ENCODE measurements around the gene PFKL.

Gene PFKL

DNA sequence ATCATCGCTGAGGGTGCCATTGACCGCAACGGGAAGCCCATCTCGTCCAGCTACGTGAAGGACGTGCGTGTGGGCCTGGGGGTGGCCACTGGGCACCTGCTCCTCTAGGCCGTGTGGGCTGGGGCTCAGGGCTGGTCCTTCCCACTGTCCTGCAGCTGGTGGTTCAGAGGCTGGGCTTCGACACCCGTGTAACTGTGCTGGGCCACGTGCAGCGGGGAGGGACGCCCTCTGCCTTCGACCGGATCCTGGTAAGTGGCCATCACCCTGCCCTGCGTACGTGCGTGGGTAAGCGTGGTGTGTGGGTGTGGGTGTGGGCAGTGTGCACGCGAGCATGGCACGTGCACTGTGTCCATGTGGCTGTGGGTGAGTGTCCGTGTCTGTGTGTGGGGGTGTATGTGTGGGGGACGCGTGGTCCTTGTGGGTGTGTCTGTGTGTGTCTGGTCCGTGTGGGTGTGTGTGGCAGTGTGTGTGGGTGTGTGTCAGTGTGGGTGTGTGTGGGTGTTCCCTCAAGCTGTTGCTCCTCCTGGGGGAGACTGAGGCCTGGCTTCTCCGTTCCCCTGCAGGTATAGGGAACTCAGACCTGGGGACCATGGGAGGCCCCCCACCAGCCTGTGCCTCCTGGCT is 16.5 kb downstream of the PFKL start:
- no peak for DNase-seq (ENCODE audit: low read depth)

DNA sequence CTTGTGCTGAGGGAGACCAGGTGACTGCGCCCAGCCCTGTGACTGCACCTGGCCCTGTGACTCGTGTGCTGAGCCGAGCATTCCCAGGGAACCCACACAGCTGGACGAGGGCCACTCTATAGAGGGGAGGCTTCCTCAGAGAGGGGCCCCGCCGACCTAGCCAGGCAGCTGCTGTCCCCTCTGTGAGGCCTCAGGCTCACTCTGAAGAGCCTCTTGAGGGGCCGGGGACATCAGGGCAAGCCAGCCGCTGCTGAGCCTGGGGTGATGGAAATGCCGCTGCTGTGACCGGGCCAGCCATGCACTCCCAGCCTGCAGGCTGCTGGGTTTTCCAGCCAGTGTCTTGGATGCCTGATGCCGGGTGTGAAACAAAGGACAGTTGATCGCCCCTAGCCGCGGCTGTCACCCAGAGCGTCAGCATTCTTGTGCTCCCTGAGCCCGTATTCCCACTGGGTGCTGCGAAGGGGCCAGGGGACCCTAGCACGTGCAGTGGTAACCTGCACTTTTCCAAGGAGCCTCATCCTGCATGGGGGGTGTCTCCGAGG is 17.5 kb downstream of the PFKL start:
- DNase-seq (ENCODE audit: low read depth): no peak
- TF ChIP-seq, protein P1, sequence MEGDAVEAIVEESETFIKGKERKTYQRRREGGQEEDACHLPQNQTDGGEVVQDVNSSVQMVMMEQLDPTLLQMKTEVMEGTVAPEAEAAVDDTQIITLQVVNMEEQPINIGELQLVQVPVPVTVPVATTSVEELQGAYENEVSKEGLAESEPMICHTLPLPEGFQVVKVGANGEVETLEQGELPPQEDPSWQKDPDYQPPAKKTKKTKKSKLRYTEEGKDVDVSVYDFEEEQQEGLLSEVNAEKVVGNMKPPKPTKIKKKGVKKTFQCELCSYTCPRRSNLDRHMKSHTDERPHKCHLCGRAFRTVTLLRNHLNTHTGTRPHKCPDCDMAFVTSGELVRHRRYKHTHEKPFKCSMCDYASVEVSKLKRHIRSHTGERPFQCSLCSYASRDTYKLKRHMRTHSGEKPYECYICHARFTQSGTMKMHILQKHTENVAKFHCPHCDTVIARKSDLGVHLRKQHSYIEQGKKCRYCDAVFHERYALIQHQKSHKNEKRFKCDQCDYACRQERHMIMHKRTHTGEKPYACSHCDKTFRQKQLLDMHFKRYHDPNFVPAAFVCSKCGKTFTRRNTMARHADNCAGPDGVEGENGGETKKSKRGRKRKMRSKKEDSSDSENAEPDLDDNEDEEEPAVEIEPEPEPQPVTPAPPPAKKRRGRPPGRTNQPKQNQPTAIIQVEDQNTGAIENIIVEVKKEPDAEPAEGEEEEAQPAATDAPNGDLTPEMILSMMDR (conservative IDR thresholded peaks at IDR 0.05; ENCODE audit: low read length): no peak
- no peak overlapping the region for H3K4me3 ChIP-seq (ENCODE audit: low read length)

More for the DNA sequence above, 16.5 kb downstream of the PFKL start:
- no peak overlapping the region for H3K4me3 ChIP-seq (ENCODE audit: low read length)
- TF ChIP-seq, protein P1 (conservative IDR thresholded peaks at IDR 0.05; ENCODE audit: low read length): no peak

DNA sequence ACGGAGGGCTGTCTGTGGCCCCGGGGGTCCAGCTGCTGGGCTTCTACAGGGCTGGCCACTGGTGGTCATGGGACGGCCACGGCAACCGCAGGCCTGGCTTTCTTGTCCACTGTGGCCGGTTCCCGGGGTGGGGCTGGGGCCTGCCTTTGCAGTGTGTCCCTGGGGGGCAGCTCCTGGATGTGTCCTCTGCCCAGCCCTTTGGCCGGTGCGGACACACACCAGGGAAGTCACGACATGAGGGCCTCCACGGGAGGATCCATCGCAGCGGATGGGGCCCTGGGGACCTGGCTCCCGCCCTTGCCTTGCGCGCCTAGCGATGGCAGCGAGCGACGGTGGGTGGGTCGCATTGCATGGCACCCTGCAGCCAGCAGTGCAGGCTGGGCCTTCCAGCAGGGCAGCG is 18.0 kb downstream of the PFKL start:
- H3K4me3 ChIP-seq (ENCODE audit: low read length): no peak overlapping the region
- DNase-seq (ENCODE audit: low read depth): no peak
- TF ChIP-seq, protein P1 (conservative IDR thresholded peaks at IDR 0.05; ENCODE audit: low read length): no peak

DNA sequence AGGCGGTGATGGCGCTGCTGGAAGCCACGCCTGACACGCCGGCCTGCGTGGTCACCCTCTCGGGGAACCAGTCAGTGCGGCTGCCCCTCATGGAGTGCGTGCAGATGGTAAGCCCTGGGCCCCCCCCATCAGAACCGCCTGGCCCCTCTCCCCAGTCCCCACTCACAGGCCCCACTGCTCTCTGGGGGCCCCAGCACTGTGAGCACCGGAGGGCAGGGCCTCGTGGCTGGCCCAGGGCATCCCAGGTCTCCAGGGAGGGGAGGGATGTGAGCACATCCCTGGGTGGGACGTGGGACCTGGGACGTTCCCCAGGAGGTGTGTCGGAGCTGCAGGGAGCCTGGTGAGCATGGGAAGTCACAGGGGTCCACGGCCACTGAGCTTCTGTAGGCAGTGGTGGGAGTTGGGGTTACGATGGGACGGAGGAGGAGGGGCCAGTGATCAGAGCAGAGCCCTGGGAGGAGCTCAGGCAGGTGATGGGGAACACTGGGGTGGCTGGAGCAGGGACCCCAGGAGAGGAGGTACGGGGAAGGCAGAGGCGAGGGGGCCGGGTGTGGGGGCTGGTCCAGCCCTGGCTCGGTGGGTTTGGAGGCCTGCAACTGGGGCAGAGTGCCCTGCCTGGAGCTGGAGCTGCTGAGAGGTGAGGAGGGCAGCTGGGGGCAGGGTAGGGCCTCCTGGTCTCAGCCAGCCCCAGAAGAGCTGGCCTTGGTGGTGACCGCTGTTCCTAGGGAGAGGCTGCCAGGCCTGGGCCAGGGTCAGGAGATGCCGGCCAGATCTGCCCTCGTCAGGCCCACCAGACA is 18.8 kb downstream of the PFKL start:
- TF ChIP-seq, protein P1 (conservative IDR thresholded peaks at IDR 0.05; ENCODE audit: low read length): no peak
- no peak for DNase-seq (ENCODE audit: low read depth)
- no peak overlapping the region for H3K4me3 ChIP-seq (ENCODE audit: low read length)

DNA sequence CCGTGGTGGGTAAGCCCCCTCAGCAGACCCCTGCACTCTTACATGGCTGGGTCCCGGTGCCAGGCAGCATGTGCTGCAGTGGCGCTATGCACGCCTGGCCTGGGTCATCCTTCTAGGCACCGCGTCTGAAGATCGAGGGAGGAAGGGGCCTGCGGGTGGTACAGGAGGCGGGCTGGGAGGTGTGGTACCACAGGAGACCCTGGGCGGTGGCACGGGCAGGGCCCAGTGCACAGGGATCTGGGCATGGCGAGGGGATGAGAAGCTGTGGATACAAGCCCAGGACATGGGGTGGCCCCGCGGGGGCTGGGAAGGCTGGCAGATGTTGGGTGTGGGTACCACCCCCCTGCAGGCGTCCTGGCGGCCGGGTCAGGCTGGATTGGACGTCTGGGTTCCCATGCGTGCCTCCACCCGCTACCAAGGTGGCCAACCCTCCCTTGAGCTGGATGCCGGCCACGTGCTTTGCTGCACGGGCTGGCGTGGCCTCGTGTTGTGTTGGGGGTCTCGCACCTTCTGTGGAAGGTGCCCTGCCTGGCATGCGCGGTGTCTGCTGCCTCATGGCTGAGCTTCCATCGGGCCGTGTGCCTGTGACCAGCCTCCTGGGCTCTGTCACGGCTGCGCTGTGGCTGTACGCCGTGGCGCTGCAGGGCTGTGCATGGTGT is 19.7 kb downstream of the PFKL start:
- TF ChIP-seq, protein P1 (conservative IDR thresholded peaks at IDR 0.05; ENCODE audit: low read length): no peak
- DNase-seq (ENCODE audit: low read depth): no peak
- H3K4me3 ChIP-seq (ENCODE audit: low read length): no peak overlapping the region

DNA sequence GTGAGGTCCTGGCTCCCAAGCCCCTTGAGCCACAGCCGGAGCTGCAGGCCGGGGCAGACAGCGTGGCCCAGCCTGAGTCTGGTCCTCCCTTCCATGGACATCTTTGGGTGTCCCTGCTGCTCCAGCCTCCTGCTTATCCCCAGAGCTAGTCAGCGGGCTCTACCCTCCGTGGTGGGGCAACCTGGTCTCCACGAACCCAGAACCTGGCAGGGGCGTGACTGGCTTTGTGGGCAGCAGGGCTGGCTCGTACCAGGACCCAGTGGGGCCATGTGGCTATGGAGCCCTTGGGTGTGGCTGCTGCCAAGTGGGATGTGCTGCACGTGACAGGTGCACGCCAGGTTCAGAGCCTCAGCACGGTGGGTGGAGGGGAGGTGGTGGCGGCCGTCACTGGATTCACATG is 21.0 kb downstream of the PFKL start:
- TF ChIP-seq, protein P1 (conservative IDR thresholded peaks at IDR 0.05; ENCODE audit: low read length): no peak
- H3K4me3 ChIP-seq (ENCODE audit: low read length): no peak overlapping the region
- no peak for DNase-seq (ENCODE audit: low read depth)

Data from AG10803 (cell line).